Mucosa of descending colon (tissue), 3 donors: ENCODE data around the gene R3HDM2. TPM values are rescaled to one million over a fixed set of nuclear protein-coding genes. Genes with fewer than 3 reads are reported as not detected.

Experiments used
- ATAC-seq: fragments of 200-7000 bp; cut with Tn5 transposase; one replicate; pipeline ENCODE4 v1.9.1; 2020; ENCODE audit warnings: mild to moderate bottlenecking, moderate library complexity
- DNase-seq, 3 donors: peaks; one replicate each; pipeline ENCODE4 v3.0.0-alpha.2; 2020
- H3K36me3 ChIP-seq: fragments of 200-600 bp; one replicate; pipeline ENCODE4 v1.8.0; 2021; ENCODE audit warnings: low read depth, mild to moderate bottlenecking
- H3K4me1 ChIP-seq: fragments of 200-600 bp; one replicate; pipeline ENCODE4 v1.8.0; 2021; ENCODE audit warnings: low read depth, mild to moderate bottlenecking
- H3K4me3 ChIP-seq: fragments of 200-600 bp; one replicate; pipeline ENCODE4 v1.8.0; 2021; ENCODE audit warnings: mild to moderate bottlenecking
- H3K9me3 ChIP-seq: fragments of 200-600 bp; one replicate; pipeline ENCODE4 v1.8.0; 2021; ENCODE audit warnings: mild to moderate bottlenecking
- CTCF ChIP-seq: fragments of 200-600 bp; IDR thresholded peaks from one replicate; pipeline ENCODE4 v1.8.0; 2022; ENCODE audit warnings: antibody characterized with exemption, mild to moderate bottlenecking
- intact Hi-C, 2 donors: fragments of 100-400 bp; cut with DNase I in 1 of 2; cut with micrococcal nuclease in 1 of 2; formaldehyde crosslinking; loops; one replicate each; pipeline versions ENCODE4 v1.11.0 to v1.11.1; 2022; cut with DNase I, micrococcal nuclease
- total RNA-seq, 3 donors: library from RNA; stranded (reverse); fragmentation: NEBNext Ultra II Directional in 2 of 3; extraction: Animal tissue kit (Norgen Biotek cat#: 25700) in 2 of 3; gene quantifications; one replicate each; pipeline versions ENCODE4 v1.2.1 to v1.2.4, GENCODE V29; 2021 to 2023
- donor health status: DM: no; HTN: no; CAD: no; lungs with moderate emphysema.
- donor health status: DM: no; HTN: no; CAD: no.
- donor health status: DM: no; HTN: yes; CAD: no.

R3HDM2 gene
- total RNA-seq, 3 donors from 2014 or later, result 43.9 to 80.8 (median 80.6) TPM

DNA sequence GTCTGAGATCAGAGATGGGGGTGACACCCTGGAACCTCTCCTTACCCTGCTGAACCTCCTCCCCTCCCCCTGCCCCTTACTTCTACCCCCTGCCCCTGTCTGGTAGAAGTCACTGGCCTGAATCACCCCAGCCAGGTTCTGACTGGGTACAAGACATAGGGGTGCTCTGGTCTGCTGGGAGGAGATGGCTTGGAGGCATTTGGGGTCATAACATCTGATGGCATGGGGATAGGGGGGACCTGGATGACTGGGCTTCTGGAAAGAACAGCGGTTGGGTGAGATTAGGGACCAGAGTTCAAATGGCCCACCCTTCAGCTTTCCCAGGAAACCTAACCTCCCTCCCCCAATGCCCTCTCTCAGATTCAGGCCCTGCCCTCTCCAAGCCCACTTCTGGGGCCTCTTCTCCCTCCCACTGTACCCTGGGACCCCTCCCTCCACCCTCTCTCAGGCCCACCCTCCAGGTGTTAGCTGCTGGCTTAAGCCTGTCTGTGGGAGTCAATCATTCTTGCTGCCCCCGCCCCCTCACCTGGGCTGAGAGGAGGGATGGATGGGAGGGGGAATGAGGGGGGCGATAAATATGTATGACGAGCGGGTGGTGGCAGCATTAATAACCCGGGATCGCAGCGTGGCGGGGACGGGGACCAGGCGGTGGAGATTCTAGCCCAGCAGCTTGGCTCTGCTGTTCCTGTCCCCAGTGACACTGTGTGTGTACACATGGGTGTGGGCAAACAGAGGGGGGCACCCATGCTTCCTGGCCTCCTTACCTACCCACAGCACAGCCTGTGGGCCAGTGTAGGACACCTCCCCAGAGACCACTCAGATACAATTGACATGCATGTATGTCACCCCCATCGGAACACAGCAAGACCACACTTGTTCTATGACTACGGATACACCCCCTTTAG, 208.3 kb downstream of the R3HDM2 start:
- ATAC-seq, result no peak
- no peaks in the 10 kb centered on the region for H3K36me3 ChIP-seq
- no peak for TF ChIP-seq CTCF
- H3K9me3 ChIP-seq, result no peaks in the 10 kb centered on the region
- peaks cover 16% of the 10 kb centered on the region for H3K4me1 ChIP-seq
- no peak for DNase-seq
- intact Hi-C loops, result no loop called here
- H3K4me3 ChIP-seq, result no peak overlapping the region

- intact Hi-C loops, result no loop called here
- no peaks in the 10 kb centered on the region for H3K9me3 ChIP-seq
- DNase-seq (no peak), ATAC-seq (no peak)
- no peaks in the 10 kb centered on the region for H3K36me3 ChIP-seq
- no peak for TF ChIP-seq CTCF
- H3K4me1 ChIP-seq, result peaks cover 17% of the 10 kb centered on the region
- H3K4me3 ChIP-seq, result no peak overlapping the region
These were observed 209.5 kb downstream of the R3HDM2 start for GRCh38 chr12:57221169-57221917.

DNA sequence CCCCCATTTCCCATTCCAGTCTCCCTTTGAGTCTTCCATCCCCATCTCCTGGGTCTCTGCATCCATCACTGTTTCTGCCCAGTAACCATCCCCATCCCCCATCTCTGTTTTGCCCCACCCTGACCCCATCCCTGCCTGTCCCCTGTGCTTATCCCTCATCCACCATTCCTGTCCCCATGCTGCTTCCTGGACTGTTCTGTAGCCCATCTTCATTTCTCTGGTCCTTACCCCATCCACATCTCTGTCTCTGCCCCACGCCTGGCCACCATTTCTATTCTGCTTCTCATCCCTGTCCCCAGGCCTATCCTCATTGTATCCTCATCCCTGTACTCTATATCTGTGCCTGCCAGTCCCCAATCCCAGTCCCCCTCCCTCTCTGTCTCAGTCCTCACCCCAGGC, 210.1 kb downstream of the R3HDM2 start:
- H3K36me3 ChIP-seq, result no peaks in the 10 kb centered on the region
- H3K9me3 ChIP-seq, result no peaks in the 10 kb centered on the region
- DNase-seq (no peak), ATAC-seq (no peak)
- TF ChIP-seq CTCF, result no peak
- H3K4me3 ChIP-seq, result no peak overlapping the region
- intact Hi-C loops, result no loop called here
- peaks cover 23% of the 10 kb centered on the region for H3K4me1 ChIP-seq

DNA sequence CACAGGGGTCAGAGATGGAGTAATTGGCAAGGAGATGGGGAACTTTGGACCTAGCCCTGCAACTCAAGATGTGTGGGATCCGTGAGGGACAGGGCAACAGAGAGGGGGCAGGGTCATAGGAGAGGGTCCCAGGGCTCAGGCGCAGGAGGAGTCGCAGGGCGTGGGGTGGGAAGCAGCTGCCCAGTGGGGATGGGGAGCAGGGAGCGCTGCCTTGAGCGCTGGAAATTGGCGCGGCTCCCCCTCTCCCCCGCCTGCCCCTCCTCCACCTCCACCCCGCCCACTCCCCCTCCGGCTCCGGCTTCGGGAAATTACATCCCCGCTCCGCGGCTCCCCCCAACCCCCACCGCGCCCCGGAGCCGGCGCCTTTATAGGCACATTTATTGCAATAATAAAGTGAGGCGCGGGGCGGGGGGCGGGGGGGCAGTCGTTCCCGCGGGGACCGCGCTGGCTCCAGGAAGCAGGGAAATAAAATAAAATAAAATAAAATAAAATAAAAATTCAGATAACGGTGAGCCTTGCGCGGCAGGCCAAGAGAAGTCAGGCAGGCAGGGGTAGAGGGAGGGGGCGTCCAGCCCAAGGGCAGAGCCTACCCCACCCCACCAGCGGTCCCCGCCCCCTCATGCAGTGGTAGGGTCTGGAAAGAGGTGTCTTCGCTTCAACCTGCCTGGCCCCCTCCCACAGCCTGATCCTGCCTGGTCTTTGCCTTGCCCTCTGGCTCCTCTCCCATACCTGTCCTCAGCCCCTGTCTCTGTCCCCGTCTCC, 210.7 kb downstream of the R3HDM2 start:
- ATAC-seq (no peak), DNase-seq (no peak)
- Histone ChIP-seq H3K36me3 (no peaks in the 10 kb centered on the region), H3K4me1 (peaks cover 20% of the 10 kb centered on the region), H3K9me3 (no peaks in the 10 kb centered on the region), H3K4me3 (no peak overlapping the region)
- TF ChIP-seq CTCF, result no peak
- intact Hi-C loops, result no loop called here

DNA sequence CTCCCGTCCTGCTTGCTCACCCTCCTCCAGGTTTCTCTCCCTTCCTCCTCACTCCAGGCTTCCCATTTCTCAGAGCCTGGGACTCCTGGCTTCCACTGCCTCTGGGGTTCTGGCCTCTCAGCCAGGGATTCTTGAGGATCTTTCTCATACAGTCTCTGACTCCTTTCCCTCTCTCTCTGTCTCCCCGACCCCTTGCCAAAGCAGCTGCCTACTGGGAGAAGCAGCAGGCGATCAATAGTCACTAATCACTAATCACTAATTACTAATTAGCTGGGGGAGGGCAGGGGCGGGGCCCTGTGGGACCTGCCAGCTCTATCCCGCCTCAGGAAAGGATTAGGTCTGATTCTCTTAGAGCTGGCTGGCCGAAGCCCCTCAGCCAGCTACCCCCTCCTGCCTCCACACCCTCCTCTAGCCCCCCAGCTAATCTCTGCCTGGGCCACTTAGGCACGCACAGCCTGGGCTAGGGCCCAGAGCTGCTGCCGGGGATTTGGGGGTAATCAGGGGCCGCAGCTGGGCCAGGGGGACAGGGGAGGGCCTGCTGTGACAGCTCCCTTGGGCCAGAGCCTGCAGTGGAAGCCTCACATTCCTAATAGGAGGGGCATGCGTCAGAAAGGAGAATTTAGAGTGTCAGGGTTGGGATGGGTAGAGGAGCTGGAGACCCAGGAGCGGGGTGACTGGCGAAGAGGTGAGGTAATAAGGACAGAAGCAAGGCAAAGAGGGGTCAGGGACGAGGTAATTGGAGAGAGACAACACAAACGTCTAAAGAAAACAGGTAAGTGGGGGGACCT, 211.4 kb downstream of the R3HDM2 start:
- H3K36me3 ChIP-seq, result no peaks in the 10 kb centered on the region

More for the DNA sequence above, 211.4 kb downstream of the R3HDM2 start:
- DNase-seq (no peak), ATAC-seq (no peak)
- Histone ChIP-seq H3K4me1 (peaks cover 16% of the 10 kb centered on the region), H3K4me3 (no peak overlapping the region), H3K9me3 (no peaks in the 10 kb centered on the region)
- TF ChIP-seq CTCF, result no peak
- intact Hi-C loops, result no loop called here
